Measurements from ENCODE around the gene NSF.

NSF gene

DNA sequence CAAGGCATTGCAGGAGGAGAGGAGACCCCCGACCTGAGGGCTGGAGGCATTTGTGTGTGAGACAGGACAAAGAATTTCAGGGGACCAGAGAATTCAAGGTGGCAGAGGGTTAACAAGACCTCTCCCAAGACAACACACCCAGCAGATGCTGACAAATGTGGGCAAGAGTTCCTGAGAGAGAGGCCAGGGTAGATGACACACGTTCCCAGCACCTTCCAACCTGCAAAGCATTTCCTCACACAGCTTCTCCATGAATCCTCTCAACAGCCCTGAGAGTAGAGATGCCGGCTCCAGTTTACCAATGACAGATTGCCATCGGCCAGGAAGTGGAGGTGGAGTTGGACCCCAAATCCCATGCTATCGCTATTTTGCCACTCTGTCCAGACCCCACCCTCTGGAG, 203.1 kb downstream of the NSF start:
- no peak for TF ChIP-seq CTCF (IDR thresholded peaks at IDR 0.05; ENCODE audit: low read depth, low read length)
- no peak for DNase-seq (ENCODE audit: extremely low read depth, low read depth)

GRCh38 chr17:46794318-46794717, 203.8 kb downstream of the NSF start:
- no peak for DNase-seq (ENCODE audit: extremely low read depth, low read depth)
- TF ChIP-seq CTCF (IDR thresholded peaks at IDR 0.05; ENCODE audit: low read depth, low read length) = no peak

DNA sequence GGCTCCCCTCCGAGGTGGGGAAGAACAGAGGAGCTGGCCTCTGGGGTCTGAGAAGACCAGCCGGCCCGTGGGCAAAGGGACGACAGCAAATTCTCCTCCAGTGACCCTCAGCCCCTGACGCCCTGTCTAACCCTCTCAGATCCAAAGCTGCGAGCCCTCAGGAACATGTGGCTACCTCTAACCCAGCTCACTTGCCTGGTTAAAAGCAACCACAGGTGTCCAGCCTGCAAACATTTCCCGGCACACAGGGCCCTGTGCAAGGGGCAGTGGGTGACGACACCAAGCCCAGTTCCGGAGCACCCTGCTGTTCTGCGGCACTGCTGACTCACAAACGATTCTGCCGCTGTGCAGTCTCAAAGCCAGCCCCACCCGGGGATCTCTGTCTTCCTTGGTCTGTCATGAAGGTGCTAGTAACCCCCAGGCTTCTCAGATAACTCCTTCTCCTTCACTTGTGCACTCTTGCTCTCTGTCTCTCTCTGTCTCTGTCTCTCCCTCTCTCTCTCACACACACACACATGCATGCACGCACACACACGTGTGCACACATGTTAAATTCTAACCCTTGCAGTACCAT, 205.0 kb downstream of the NSF start:
- no peak for DNase-seq (ENCODE audit: extremely low read depth, low read depth)
- no peak for TF ChIP-seq CTCF (IDR thresholded peaks at IDR 0.05; ENCODE audit: low read depth, low read length)

- no peak for DNase-seq (ENCODE audit: extremely low read depth, low read depth)
- TF ChIP-seq CTCF (IDR thresholded peaks at IDR 0.05; ENCODE audit: low read depth, low read length) = no peak
Observed at GRCh38 chr17:46796084-46796483, 205.6 kb downstream of the NSF start.

DNA sequence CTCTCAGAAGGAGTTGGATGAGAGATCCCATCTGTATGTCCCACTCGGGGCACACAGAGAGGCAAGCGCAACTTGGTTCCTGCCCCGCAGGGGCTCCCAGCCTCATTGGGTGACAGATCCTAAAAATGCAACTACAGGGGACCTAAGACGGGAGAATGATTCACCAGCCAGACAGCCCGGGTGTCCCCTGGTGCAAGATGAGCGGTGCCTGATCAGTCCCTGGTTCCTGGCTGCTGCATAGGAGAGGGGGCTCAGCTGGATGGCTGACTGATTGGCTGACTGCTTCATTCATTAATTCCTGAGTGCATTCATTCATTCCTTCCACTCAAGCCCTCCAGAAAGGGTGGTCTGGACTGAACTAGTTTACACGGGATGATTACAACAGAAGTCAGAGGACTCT, 206.1 kb downstream of the NSF start:
- TF ChIP-seq CTCF (IDR thresholded peaks at IDR 0.05; ENCODE audit: low read depth, low read length) = no peak
- no peak for DNase-seq (ENCODE audit: extremely low read depth, low read depth)

DNA sequence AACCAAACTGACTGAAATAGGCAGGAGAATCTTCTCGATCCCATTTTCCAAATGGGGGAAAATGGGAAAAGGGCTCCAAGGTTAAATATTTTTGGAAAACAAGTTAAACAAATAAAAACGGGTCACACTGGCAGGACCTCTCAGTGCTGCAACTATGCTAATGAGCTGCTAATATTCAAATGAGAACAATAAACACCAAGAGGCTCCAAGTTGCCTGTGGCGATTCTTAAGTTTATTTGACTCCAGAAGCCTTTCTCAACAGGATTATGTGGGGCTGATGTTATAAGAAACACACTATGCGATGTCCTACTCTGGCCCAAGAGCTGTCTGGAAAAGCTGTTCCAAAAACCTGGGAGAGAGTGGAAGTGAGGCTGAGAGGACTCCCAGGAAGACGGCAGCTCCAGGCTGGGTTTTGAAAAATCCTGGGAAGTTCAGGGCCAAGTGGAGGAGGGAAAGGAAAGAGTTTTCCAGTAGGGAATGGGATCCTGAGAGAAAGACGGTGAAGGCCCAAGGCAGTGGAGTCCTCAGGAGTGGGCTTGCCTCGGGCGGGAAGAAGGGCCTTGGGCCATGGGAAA, 206.6 kb downstream of the NSF start:
- no peak for DNase-seq (ENCODE audit: extremely low read depth, low read depth)
- TF ChIP-seq CTCF (IDR thresholded peaks at IDR 0.05; ENCODE audit: low read depth, low read length) = no peak

DNA sequence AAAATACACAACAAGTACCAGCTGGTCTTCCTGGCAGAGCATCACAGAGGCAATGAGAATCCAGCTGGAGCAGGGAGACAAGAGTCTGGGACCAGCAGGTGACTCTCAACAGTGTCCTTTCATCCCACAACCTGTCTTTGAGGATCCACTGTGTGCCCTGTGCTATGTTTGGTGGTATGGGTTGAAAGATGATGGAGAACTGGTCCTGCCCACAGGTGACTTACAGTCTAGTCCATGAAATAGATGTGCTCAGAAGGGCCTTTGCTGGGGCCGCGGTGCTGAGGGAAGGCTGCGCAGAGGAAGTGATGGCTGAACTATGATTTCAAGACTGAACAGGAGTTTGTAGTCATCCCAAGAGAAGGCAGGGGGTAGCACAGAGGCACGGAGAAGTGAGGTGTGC, 210.1 kb downstream of the NSF start:
- no peak for DNase-seq (ENCODE audit: extremely low read depth, low read depth)
- TF ChIP-seq CTCF (IDR thresholded peaks at IDR 0.05; ENCODE audit: low read depth, low read length) = no peak
